Measurements from ENCODE around the gene CCNO.

Gene CCNO

GRCh38 chr5:55232985-55233928 is at the start of gene CCNO:
TSS of gene CCNO (minus strand) at chr5:55233608. CDS start at chr5:55233523, 85 bp downstream.
- DNase-seq: no peak

- DNase-seq: no peak
These were observed 45.4 kb upstream of the CCNO start for GRCh38 chr5:55278778-55279177.

GRCh38 chr5:55276771-55277170 is 43.4 kb upstream of the CCNO start:
- no peak for DNase-seq

GRCh38 chr5:55258339-55258738 is 24.9 kb upstream of the CCNO start:
- DNase-seq: no peak

- no peak for DNase-seq
These were observed 21.4 kb upstream of the CCNO start for GRCh38 chr5:55254802-55255201.

- DNase-seq: no peak
These were observed 16.7 kb upstream of the CCNO start for GRCh38 chr5:55250064-55250463.

- DNase-seq: no peak
These were observed 8.3 kb upstream of the CCNO start for GRCh38 chr5:55241746-55242145.

- no peak for DNase-seq
These were observed 3.4 kb upstream of the CCNO start for GRCh38 chr5:55236800-55237199.

- DNase-seq: no peak
These were observed 803 bp upstream of the CCNO start for GRCh38 chr5:55234121-55234700.

- no peak for DNase-seq
These were observed 980 bp downstream of the CCNO start for GRCh38 chr5:55232271-55232984.

GRCh38 chr5:55231919-55232270 is 1.5 kb downstream of the CCNO start:
- no peak for DNase-seq

- DNase-seq: no peak
These were observed 2.1 kb downstream of the CCNO start for GRCh38 chr5:55231029-55231918.

- DNase-seq: no peak
These were observed 3.2 kb downstream of the CCNO start for GRCh38 chr5:55230086-55230629.

- no peak for DNase-seq
These were observed 5.6 kb downstream of the CCNO start for GRCh38 chr5:55227664-55228430.

- no peak for DNase-seq
These were observed 6.3 kb downstream of the CCNO start, which contains the start of gene MCIDAS for GRCh38 chr5:55226934-55227663. TSS of gene MCIDAS (minus strand) at chr5:55227315. CDS start at chr5:55227138, 177 bp downstream.

- no peak for DNase-seq
These were observed 7.1 kb downstream of the CCNO start for GRCh38 chr5:55226027-55226933.

- DNase-seq: no peak
These were observed 8.1 kb downstream of the CCNO start for GRCh38 chr5:55225346-55225745.

- no peak for DNase-seq
These were observed 9.6 kb downstream of the CCNO start for GRCh38 chr5:55223812-55224240.

- DNase-seq: no peak
These were observed 10.2 kb downstream of the CCNO start for GRCh38 chr5:55222985-55223811.

All from AML-193 (cell line).